AG09319 (cell line): Measurements from ENCODE around the gene TSPYL1.

Source experiments
- DNase-seq: peaks from one replicate; pipeline ENCODE4 v3.0.0-alpha.2; 2010; ENCODE audit warnings: low read depth; ENCODE audit errors: extremely low read depth
- TF ChIP-seq, protein P1 (sequence below): IDR thresholded peaks from 2 replicates; pipeline ENCODE4 v1.5.1; 2011; ENCODE audit warnings: low read depth, mild to moderate bottlenecking, inconsistent platforms, low read length, moderate library complexity

The TSPYL1 gene

DNA sequence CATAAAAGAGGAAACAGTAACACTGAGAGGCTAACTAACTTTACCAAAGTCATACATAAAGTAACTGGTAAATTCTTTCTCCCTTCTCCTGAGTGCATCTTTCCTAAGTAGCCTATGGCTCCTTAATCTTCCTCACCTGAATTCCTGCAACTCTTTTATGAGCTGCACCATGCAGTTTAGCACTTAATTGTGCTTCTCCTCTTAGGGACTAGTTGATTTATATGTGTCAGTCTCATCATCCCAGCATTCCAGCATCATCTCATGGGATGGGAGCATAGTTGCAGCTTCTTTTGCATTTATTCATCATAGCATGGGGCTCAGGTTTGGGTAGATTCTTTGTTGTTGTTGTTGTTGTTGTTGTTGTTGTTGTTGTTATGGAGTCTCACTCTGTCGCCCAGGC lies 3.5 kb upstream of the TSPYL1 start:
- DNase-seq: no peak
- TF ChIP-seq, protein P1, sequence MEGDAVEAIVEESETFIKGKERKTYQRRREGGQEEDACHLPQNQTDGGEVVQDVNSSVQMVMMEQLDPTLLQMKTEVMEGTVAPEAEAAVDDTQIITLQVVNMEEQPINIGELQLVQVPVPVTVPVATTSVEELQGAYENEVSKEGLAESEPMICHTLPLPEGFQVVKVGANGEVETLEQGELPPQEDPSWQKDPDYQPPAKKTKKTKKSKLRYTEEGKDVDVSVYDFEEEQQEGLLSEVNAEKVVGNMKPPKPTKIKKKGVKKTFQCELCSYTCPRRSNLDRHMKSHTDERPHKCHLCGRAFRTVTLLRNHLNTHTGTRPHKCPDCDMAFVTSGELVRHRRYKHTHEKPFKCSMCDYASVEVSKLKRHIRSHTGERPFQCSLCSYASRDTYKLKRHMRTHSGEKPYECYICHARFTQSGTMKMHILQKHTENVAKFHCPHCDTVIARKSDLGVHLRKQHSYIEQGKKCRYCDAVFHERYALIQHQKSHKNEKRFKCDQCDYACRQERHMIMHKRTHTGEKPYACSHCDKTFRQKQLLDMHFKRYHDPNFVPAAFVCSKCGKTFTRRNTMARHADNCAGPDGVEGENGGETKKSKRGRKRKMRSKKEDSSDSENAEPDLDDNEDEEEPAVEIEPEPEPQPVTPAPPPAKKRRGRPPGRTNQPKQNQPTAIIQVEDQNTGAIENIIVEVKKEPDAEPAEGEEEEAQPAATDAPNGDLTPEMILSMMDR: no peak

DNA sequence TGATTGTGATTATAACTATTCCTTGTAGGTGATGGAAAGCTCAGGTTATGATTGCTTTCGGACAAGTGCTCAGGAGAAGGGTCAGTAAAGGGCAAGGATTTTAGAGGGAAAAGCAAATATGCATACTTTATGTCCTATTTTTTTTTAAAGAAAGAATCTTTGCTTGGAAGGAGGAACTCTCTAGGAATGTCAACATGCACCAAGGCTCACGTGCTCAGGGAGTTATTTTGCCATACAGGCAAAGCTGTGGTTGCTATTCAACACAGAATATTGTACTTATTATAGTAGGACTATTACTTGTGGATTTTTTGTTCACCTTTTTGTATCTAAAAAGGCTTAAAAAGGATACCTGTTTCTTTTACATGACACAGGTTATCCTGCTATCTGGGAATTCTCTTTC lies 3.0 kb upstream of the TSPYL1 start:
- TF ChIP-seq, protein P1: no peak

DNA sequence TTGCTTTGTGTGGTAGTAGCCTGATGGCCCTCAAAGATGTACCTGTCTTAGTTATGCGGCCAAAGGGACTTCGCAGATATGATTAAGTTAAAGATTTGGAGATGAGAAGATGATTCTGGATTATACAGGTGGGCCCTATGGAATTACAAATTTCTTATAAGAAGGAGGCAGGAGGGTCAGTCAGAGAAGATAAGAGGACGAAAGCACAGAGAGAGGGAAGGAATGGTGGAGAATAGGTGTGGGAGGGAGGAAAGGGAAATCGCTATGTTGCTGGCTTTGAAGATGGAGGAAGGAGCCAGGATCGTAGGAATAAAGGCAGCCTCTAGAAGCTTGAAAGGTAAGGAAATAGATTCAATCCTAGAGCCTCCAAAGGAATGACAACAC lies 1.2 kb upstream of the TSPYL1 start:
- TF ChIP-seq, protein P1: no peak
- DNase-seq: no peak

More for the DNA sequence above, 3.0 kb upstream of the TSPYL1 start:
- no peak for DNase-seq

DNA sequence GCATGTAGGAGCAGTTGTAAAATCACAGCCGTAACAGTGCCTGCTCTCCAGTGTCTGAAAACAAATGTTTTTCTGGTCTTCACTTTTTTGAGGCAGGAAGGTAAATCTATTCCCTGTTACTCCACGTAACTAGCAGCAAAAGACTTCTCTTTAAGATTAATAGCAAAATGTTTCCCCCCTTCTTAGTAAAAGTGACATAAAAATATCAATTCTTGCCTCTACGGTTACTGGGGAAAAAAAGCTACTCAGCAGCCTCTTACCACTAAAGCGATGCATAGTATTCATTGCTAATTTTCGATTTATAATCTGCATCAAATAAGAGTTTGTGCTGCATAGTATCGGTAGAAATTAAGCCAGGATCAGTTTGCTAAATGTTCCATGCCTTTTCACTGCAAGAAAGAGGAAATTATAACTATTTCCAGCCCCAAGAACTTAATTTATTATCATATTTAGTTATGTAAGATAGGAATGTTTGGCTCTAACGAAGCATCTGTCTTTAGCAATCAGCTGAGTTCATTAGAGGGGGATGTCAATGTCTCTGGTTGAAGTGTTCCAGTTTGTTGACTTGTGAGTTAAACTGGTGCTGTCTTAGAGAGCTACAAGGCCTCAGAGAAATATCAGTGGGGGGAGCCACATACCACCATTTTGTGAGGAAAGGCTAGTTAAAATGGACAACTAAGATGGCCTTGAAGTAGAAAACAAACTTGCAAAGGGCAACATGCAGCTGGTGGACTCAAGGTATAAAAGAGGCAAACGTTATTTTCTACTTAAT lies 617 bp upstream of the TSPYL1 start:
- DNase-seq: no peak
- TF ChIP-seq, protein P1: no peak

DNA sequence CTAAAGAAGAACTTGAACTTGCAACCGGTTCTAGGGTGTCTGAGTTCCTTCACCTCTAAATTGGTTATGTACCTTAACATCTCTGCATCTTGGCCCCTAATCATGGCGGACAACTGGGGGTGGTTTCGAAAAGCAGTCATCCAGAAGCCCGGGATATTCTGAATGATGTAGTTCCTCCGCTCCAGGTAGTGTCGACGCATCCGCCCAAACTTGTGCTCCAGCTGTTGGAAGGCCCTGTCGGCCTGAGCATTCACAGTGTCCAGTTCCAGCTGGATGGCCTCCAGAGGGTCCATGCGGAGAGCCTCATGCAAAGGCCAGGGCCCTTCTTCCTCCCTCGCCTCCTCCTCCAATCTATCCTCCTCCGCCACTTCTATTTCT lies 887 bp downstream of the TSPYL1 start:
- TF ChIP-seq, protein P1: no peak
- DNase-seq: no peak

DNA sequence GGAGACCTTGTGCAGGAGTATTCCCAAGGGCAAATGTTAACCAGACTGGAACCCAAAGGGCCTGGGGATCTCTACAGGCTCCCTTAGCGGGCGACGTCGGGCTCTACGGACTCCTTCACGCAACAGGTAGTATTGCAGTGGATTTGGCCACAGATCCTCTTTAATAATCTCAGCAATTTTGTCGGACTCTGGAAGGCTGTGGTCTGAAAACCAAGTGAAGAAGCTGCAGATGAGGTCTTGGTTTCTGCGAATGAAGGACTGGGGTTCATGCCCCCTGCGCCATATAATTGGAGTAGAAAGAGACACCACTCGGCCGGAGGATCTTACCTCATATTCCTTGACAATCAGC lies 1.3 kb downstream of the TSPYL1 start:
- no peak for DNase-seq
- TF ChIP-seq, protein P1: no peak

DNA sequence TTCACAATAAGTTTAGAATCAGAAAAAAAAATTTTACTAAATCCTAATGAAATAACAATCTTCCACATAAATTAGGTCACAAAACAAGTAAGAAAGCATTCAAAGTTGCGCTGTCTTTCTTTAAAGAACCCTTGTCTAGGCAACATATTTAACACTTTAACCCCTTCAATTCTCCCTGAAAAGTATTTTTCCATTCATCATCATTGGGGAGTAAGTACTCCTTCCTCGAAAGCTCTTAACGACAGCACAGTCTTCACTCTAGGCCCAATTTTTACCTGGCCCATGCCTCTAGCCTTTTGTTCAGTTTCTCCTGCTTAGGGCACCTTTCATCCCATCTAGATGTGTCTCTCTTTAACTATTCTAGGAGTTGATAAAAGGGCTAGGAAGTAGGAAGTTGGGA lies 2.6 kb downstream of the TSPYL1 start:
- TF ChIP-seq, protein P1: no peak
- no peak for DNase-seq
